Testis (tissue), 3 donors: ENCODE results near the gene TAB2. TPM values are rescaled to one million over a fixed set of nuclear protein-coding genes. Genes with fewer than 3 reads are reported as not detected.
A peak's percentile ranks its signal among the peaks of the same experiment; 100 is the strongest.
"Not testable (repeated sequence)": the region's sequence is repeated elsewhere in the genome, so short reads cannot be mapped to it uniquely, and the experiment has no call there.

ENCODE experiments used
- DNase-seq: peaks from one replicate; pipeline ENCODE4 v3.0.0-alpha.2; 2019
- H3K27ac ChIP-seq, 2 donors: fragments of 200-600 bp; sonication (generic); one replicate each; pipeline ENCODE4 v1.5.1; 2019
- H3K27me3 ChIP-seq: fragments of 200-600 bp; sonication (generic); one replicate; pipeline ENCODE4 v1.5.1; 2019
- H3K36me3 ChIP-seq: fragments of 200-600 bp; sonication (generic); one replicate; pipeline ENCODE4 v1.5.1; 2017; ENCODE audit warnings: low read depth; ENCODE audit errors: missing control alignments
- H3K4me1 ChIP-seq: fragments of 200-600 bp; sonication (generic); one replicate; pipeline ENCODE4 v1.5.1; 2019
- H3K4me3 ChIP-seq, 2 donors: fragments of 200-600 bp; sonication (generic); one replicate each; pipeline ENCODE4 v1.5.1; 2017 to 2019
- H3K9me3 ChIP-seq: fragments of 200-600 bp; sonication (generic); one replicate; pipeline ENCODE4 v1.5.1; 2017
- POLR2A ChIP-seq: fragments of 450-650 bp; IDR thresholded peaks from one replicate; pipeline ENCODE4 v1.6.1; 2017; ENCODE audit warnings: antibody characterized with exemption, mild to moderate bottlenecking, moderate library complexity
- WGBS, 2 donors: methylation state at CpG; one replicate each; pipeline ENCODE4 v1.1.5; 2018; 5-methylcytosine and 5-hydroxymethylcytosine counted together
- intact Hi-C: fragments of 100-400 bp; cut with DNase I; formaldehyde crosslinking; loops from one replicate; pipeline ENCODE4 v1.15.1; 2023; ENCODE audit warnings: low total_unique reads
- polyA plus RNA-seq: library from polyadenylated mRNA; stranded (reverse); fragments of 350-450 nt; fragmentation: Illumina TruSeq; extraction: RNeasy Lipid Tissue Mini Kit (QIAGEN cat#74804); gene quantifications from one replicate; pipeline ENCODE4 v1.2.3, GENCODE V29; 2014; ENCODE audit warnings: low read depth, low replicate concordance; ENCODE audit not compliant: insufficient read depth
- total RNA-seq, 2 donors: library from RNA; depleted of rRNA; stranded (reverse); fragments of >200 nt; gene quantifications; one replicate each; pipeline ENCODE4 v1.2.3, GENCODE V29; 2016
- TF ChIP-seq, protein P1 (sequence below), 3 experiments: fragments of 450-650 bp in 2 of 3; fragments of 200-600 bp in 1 of 3; sonication (generic) in 1 of 3; IDR thresholded peaks; one replicate each; pipeline ENCODE4 v1.5.1; 2016 to 2019; ENCODE audit warnings: antibody characterized with exemption in 3 of 3, mild to moderate bottlenecking in 2 of 3, moderate library complexity in 1 of 3

The TAB2 gene
- total and polyA plus RNA-seq, 3 donors from 2014 or later = 45.1 to 84.7 (median 61.0) TPM

GRCh38 chr6:149318581-149319286 lies 1.2 kb downstream of the TAB2 start:
- DNase-seq = peak; percentile 25
- no peaks in the 10 kb centered on the region for H3K9me3 ChIP-seq
- intact Hi-C loops = no loop called here
- TF ChIP-seq POLR2A = no peak
- TF ChIP-seq, protein P1, sequence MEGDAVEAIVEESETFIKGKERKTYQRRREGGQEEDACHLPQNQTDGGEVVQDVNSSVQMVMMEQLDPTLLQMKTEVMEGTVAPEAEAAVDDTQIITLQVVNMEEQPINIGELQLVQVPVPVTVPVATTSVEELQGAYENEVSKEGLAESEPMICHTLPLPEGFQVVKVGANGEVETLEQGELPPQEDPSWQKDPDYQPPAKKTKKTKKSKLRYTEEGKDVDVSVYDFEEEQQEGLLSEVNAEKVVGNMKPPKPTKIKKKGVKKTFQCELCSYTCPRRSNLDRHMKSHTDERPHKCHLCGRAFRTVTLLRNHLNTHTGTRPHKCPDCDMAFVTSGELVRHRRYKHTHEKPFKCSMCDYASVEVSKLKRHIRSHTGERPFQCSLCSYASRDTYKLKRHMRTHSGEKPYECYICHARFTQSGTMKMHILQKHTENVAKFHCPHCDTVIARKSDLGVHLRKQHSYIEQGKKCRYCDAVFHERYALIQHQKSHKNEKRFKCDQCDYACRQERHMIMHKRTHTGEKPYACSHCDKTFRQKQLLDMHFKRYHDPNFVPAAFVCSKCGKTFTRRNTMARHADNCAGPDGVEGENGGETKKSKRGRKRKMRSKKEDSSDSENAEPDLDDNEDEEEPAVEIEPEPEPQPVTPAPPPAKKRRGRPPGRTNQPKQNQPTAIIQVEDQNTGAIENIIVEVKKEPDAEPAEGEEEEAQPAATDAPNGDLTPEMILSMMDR (IDR thresholded peaks at IDR 0.05) = no peak
- peaks cover 24% of the 10 kb centered on the region for H3K4me1 ChIP-seq
- no peaks in the 10 kb centered on the region for H3K36me3 ChIP-seq
- no peaks in the 10 kb centered on the region for H3K27me3 ChIP-seq
- peak overlapping the region; percentile 96 to 99 for H3K27ac ChIP-seq
- 2 to 3% methylated on average over 14 of the region's 14 CpGs for WGBS, 2 donors
- peak overlapping the region; percentile 89 to 92 for H3K4me3 ChIP-seq

DNA sequence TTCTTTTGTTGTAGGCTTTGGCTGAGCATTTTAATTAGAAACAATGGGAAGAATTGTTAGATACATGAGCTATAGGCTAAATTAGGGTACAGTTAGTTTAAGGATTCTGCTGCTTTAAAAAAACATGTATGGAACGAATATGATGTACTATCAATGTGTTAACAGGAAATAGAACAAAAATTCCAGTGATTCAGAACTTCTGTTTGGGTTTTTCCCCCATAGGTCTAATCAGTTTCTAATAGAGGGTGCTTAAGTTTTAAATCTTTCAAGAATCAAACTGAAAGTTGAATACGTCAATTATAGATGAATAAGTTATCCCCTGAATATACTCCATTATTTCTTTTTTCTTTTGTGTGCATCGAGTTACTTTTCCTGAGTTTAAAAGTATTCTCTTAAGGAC lies 1.9 kb downstream of the TAB2 start:
- H3K36me3 ChIP-seq = no peaks in the 10 kb centered on the region
- DNase-seq = no peak
- no peak for TF ChIP-seq POLR2A
- intact Hi-C loops = no loop called here
- H3K27ac ChIP-seq = peak overlapping the region in 1 of 2 donors; percentile 99
- no peaks in the 10 kb centered on the region for H3K27me3 ChIP-seq
- WGBS, 2 donors = 17 to 21% methylated on average over 3 of the region's 3 CpGs
- H3K9me3 ChIP-seq = no peaks in the 10 kb centered on the region
- H3K4me1 ChIP-seq = peaks cover 26% of the 10 kb centered on the region
- peak overlapping the region in 1 of 2 donors; percentile 89 for H3K4me3 ChIP-seq

DNA sequence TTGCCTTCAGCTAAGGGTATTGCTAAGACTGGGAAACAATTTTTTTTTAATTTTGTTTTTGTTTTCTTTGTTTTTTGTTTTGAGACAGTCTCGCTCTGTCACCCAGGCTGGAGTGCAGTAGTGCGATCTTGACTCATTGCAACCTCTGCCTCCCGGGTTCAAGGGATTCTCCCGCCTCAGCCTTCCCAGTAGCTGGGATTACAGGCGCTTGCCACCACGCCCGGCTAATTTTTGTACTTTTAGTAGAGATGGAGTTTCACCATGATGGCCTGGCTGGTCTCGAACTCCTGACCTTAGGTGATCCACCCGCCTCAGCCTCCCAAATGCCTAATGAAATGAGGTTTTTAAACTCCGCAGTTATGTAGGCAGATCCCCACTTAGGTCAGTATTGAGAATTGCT lies 2.5 kb downstream of the TAB2 start:
- peaks cover 32% of the 10 kb centered on the region for H3K4me1 ChIP-seq
- H3K27me3 ChIP-seq, H3K4me3 ChIP-seq, H3K27ac ChIP-seq, intact Hi-C loops, H3K36me3 ChIP-seq, DNase-seq, H3K9me3 ChIP-seq: not testable (repeated sequence)
- WGBS, 2 donors = 51 to 66% methylated on average over 10 of the region's 10 CpGs

DNA sequence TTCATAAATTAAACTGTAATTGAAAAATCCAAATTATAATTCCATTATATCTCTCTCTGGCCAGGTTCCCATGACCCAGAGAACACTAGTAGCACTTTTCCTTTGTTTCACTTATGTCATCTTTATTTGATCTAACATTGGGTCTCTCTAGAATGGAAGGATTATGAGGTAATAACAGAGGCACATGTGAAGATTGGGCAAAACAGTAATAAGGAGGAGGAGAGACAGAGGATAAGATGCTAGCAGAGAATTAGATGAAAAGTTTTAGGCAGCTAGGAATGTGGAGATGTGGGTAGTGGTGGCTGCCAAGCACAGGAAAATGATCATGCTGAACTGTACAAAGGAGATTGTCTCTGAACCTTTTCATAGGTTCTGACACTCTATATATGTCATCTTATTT lies 3.3 kb downstream of the TAB2 start:
- intact Hi-C loops = no loop called here
- H3K27ac ChIP-seq = peak overlapping the region in 1 of 2 donors; percentile 33
- peaks cover 34% of the 10 kb centered on the region for H3K4me1 ChIP-seq
- no peak for DNase-seq
- H3K36me3 ChIP-seq = no peaks in the 10 kb centered on the region
- H3K9me3 ChIP-seq = no peaks in the 10 kb centered on the region
- no peaks in the 10 kb centered on the region for H3K27me3 ChIP-seq
- TF ChIP-seq, protein P1 (IDR thresholded peaks at IDR 0.05) = no peak
- no peak for TF ChIP-seq POLR2A
- H3K4me3 ChIP-seq = no peak overlapping the region

DNA sequence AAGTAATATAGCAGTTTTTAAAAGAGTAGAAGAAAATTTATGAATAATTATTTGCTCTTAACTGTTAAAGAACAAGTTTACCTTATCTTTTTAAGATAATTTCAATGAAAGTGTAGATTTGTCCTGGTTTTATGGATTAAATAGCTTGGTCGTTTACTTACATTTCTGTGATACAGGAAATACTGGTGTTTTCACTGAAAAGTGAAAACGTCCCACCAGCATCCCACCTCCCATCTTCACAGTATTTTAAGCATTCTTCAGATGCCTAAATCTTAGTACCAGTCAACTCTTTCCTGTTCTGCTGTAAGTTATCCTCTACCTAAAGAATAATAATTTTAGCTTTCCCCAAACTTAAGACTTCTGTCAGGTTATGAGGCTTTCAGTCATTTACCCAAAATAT lies 5.8 kb downstream of the TAB2 start:
- 42 to 51% methylated on average over 2 of the region's 2 CpGs for WGBS, 2 donors
- DNase-seq = no peak

More for the DNA sequence above, 5.8 kb downstream of the TAB2 start:
- TF ChIP-seq, protein P1 (IDR thresholded peaks at IDR 0.05) = no peak
- no peak for TF ChIP-seq POLR2A
- no peaks in the 10 kb centered on the region for H3K27me3 ChIP-seq
- no peaks in the 10 kb centered on the region for H3K9me3 ChIP-seq
- no peak overlapping the region for H3K4me3 ChIP-seq
- H3K27ac ChIP-seq = peak overlapping the region in 1 of 2 donors; percentile 21
- H3K36me3 ChIP-seq = no peaks in the 10 kb centered on the region
- H3K4me1 ChIP-seq = peaks cover 34% of the 10 kb centered on the region
- intact Hi-C loops = no loop called here
